Right ventricle myocardium superior (tissue), 1 donor: ENCODE results near the gene PPP1R1B. TPM values are rescaled to one million over a fixed set of nuclear protein-coding genes. Genes with fewer than 3 reads are reported as not detected.

Source experiments
- ATAC-seq: fragments of 200-7000 bp; cut with Tn5 transposase; one replicate; pipeline ENCODE4 v1.9.1; 2020; ENCODE audit warnings: mild to moderate bottlenecking; ENCODE audit not compliant: poor library complexity
- DNase-seq: peaks from one replicate; pipeline ENCODE4 v3.0.0-alpha.2; 2020
- intact Hi-C: fragments of 100-400 bp; cut with DNase I; formaldehyde crosslinking; loops from one replicate; pipeline ENCODE4 v1.11.2; 2022
- total RNA-seq: library from RNA; stranded (reverse); fragmentation: NEBNext Ultra II Directional; extraction: Animal tissue kit (Norgen Biotek cat#: 25700); gene quantifications from one replicate; pipeline ENCODE4 v1.2.1, GENCODE V29; 2021
- donor health status: DM: no; HTN: yes; CAD: no; lungs with severe emphysema.

Gene PPP1R1B
- total RNA-seq, 1 donor from 2014 or later = 0.35 TPM

DNA sequence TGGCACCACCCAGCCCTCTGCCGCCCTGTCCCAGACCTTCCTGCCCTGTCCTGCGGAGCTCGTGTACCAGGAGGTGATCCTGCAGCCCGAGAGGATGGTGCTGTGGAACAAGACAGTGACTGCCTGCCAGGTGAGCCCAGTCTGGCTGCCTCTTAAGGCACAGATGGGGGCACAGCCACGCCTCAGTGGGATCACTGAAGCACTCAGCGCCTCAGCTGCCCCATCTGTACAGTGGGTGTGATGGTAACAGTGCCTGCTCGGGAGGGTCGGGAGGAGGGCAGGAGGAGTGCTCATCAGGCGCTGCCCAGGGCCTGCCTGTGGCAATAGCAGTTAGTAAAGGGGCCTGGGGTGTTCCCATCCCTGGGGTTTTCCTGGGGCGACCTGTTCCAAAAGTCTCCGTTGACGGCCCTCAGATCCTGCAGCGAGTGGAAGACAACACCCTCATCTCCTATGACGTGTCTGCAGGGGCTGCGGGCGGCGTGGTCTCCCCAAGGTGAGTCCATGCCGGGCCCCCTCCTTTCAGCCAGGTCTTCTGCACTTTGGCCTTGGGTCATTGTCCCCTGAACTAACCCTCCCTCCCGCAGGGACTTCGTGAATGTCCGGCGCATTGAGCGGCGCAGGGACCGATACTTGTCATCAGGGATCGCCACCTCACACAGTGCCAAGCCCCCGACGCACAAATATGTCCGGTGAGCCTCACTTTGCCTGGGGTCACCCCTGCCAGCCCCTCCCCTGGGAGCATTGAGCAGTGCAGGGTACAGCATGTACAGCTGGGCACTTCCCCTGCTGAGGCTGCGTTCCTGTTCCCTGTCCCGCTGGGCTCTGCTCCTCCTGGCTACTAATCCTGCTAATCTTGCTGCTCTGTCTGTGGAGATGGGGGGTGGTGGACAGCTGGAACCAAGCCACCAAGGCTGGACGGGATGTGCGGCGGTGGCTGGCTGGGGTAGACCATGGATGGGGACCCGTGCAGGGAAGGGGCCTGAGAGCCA is 33.9 kb downstream of the PPP1R1B start:
- ATAC-seq (peak; percentile 11), DNase-seq (peak; percentile 74)
- intact Hi-C loops = no loop called here

GRCh38 chr17:39661744-39662541 is 35.2 kb downstream of the PPP1R1B start:
- intact Hi-C loops = no loop called here
- ATAC-seq (no peak), DNase-seq (no peak)

DNA sequence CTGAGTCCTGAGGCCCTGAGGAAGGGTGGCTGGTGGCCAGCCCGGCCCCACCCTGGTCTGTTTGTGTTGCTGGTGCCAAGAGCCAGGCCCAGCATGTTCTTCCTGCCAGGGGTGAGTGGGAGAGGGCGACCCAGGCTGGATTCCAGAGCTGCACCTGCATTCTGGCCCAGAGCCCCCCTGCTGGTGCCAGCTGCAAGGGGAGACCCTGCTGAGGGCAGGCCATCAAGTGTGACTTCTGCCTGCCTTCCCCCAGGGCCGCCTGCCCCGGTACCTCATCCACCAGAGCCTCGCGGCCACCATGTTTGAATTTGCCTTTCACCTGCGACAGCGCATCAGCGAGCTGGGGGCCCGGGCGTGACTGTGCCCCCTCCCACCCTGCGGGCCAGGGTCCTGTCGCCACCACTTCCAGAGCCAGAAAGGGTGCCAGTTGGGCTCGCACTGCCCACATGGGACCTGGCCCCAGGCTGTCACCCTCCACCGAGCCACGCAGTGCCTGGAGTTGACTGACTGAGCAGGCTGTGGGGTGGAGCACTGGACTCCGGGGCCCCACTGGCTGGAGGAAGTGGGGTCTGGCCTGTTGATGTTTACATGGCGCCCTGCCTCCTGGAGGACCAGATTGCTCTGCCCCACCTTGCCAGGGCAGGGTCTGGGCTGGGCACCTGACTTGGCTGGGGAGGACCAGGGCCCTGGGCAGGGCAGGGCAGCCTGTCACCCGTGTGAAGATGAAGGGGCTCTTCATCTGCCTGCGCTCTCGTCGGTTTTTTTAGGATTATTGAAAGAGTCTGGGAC is 36.0 kb downstream of the PPP1R1B start:
- no peak for ATAC-seq
- DNase-seq = peak; percentile 63
- intact Hi-C loops = no loop called here

- intact Hi-C loops = no loop called here
Measured at GRCh38 chr17:39663340-39663687, 36.6 kb downstream of the PPP1R1B start.

DNA sequence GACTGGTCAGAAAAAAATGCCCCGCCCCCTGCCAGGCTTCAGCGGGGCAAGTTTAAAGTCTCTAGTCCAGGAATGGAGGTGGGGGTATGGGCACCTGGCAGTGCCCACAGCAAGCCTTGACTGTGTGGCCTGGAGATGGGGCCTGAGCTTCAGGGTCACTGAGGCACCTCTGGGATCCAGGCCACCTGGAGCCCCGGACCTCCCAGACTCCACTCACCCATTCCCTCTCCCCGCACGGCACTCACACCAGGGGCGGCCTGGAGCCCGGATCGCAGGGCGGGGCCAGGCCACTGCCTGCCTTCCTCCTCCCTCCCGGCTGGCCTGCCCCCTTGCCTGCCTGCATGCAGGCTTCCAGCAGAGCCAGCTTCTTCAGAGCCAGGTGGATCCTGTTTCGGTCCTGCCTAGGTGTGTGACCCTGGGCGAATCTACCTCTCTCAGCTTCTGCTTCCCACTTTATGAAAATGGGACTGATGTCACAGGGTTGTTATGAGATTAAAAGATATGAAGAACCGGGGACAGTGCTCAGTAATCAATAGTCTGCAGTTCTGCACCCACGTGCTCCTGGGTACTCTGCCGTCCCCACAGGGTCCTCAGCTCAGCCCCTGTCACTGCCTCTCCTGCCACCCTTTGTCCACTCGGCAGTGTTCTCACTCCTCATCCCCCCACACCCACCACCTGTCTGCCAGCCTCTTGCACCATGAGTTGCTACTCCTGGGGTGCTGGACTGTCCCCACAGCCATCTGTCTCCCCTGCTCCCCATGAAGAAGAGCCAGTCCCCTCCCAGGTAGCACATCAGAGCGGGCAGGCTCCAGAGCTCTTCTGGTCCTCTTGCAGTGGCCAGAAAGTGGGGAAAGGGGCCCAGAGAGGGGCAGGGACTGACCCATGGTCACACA is 37.2 kb downstream of the PPP1R1B start:
- intact Hi-C loops = no loop called here
- DNase-seq = peak; percentile 74
- ATAC-seq = peak; percentile 11

More at GRCh38 chr17:39663340-39663687, 36.6 kb downstream of the PPP1R1B start:
- ATAC-seq (no peak), DNase-seq (no peak)

GRCh38 chr17:39664581-39665561 is 38.1 kb downstream of the PPP1R1B start, which contains the start of gene TCAP:
TSS of gene TCAP (plus strand) at chr17:39665349. CDS start at chr17:39665360, 11 bp downstream.
- DNase-seq (peak; percentile 79), ATAC-seq (peak; percentile 51)
- intact Hi-C loops = no loop called here

DNA sequence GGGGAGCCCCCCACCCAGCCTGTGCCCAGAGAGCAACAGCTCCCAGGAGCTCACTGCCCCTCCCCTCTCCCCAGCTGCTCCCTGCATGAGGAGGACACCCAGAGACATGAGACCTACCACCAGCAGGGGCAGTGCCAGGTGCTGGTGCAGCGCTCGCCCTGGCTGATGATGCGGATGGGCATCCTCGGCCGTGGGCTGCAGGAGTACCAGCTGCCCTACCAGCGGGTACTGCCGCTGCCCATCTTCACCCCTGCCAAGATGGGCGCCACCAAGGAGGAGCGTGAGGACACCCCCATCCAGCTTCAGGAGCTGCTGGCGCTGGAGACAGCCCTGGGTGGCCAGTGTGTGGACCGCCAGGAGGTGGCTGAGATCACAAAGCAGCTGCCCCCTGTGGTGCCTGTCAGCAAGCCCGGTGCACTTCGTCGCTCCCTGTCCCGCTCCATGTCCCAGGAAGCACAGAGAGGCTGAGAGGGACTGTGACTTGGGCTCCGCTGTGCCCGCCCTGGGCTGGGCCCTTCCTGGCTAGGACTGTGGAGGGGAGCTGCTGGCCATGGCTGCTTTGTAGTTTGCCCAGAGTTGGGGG is 39.0 kb downstream of the PPP1R1B start:
- peak; percentile 2 for ATAC-seq
- peak; percentile 56 for DNase-seq
- intact Hi-C loops = no loop called here

DNA sequence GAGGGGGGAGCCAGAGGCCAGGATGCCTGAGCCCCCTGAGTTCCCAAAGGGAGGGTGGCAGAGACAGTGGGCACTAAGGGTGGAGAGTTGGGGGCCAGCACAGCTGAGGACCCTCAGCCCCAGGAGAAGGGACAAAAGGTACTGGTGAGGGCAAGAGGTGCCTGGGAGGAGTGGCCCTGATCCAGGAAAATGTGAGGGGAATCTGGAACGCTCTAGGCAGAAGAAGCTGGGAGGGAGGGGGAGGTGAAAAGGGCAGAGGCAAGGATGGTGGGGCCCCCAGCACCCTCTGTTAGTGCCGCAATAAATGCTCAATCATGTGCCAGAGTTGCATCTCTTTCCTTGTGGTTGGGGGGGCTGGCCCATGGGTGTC is 39.5 kb downstream of the PPP1R1B start:
- intact Hi-C loops = no loop called here
- DNase-seq (no peak), ATAC-seq (no peak)

DNA sequence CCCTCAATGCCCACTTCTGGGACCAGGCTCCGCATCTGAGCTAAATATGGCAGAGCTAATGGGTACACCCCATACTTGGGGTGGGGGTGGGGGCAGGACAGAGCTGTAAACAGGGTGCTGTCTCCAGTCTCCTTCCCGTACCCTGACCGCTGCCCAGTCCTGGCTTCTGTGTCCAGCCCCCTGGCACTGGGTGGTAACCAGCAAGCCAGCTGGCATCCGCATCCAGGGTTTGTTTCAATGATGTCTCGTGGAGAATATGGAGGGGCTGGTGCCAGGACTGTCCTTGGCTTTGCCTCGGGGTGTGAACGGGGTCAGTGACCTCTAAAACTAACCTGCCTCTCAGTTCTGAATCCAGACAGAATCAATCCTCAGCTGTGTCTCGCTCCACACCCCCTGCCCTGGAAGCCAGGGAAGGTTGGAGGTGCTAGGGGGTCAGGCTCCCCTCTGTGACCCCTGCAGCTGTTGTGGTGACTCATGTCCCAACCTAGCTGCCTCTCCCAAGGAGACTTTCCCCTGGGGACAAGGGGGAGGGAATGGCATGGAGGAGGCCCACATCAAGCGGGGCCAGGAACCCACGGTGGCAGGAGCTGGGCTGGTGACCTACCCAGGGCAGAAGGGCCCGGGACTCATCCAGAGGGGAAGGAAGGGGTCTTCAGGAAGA is 40.0 kb downstream of the PPP1R1B start:
- peak; percentile 38 for ATAC-seq
- intact Hi-C loops = no loop called here
- DNase-seq = peak; percentile 86

- ATAC-seq (peak; percentile 9), DNase-seq (peak; percentile 69)
- intact Hi-C loops = no loop called here
Measured at GRCh38 chr17:39667262-39667944, 40.7 kb downstream of the PPP1R1B start.

GRCh38 chr17:39667945-39668924 is 41.5 kb downstream of the PPP1R1B start, which contains the start of gene PNMT:
TSS of gene PNMT (plus strand) at chr17:39668453. CDS start at chr17:39668476, 23 bp downstream.
- ATAC-seq (peak; percentile 11), DNase-seq (peak; percentile 88)
- intact Hi-C loops = no loop called here

- DNase-seq = no peak
- no peak for ATAC-seq
- intact Hi-C loops = loop anchor here (5.0 kb wide), 1 partner anchor 33 kb away; the partner anchor contains the start of gene STARD3
Measured at GRCh38 chr17:39669897-39670735, 43.4 kb downstream of the PPP1R1B start.

- DNase-seq (no peak), ATAC-seq (no peak)
- intact Hi-C loops = loop anchor here (5.0 kb wide), 1 partner anchor 33 kb away; the partner anchor contains the start of gene STARD3
Measured at GRCh38 chr17:39670746-39671145, 44.0 kb downstream of the PPP1R1B start.
